GM11168 (cell line): Measurements from ENCODE around the gene PPP2R5B.

ENCODE experiments used
- in situ Hi-C: fragments of 300-500 bp; cut with MboI; formaldehyde crosslinking; loops from one replicate; pipeline ENCODE4 v1.12.0; 2022; ENCODE audit warnings: low sequenced_read_pairs; ENCODE audit not compliant: unreplicated experiment

The PPP2R5B gene

DNA sequence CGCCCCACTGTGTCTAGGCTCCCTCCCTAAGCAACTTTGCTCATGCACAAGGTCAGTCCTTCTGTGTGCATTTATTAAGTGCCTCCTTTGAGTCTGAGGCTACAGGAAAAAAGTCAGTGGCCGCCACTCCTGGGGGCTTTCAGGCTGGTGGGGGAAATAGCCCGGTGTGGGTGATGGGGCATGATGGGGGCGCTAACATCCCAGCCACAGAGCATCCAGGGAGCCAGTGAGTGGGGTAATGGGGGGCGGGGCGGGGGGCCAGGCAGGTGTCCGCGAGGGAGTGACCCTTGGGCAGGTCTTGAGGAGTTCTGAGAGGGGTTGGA lies 36.1 kb upstream of the PPP2R5B start:
- in situ Hi-C loops = no loop called here

DNA sequence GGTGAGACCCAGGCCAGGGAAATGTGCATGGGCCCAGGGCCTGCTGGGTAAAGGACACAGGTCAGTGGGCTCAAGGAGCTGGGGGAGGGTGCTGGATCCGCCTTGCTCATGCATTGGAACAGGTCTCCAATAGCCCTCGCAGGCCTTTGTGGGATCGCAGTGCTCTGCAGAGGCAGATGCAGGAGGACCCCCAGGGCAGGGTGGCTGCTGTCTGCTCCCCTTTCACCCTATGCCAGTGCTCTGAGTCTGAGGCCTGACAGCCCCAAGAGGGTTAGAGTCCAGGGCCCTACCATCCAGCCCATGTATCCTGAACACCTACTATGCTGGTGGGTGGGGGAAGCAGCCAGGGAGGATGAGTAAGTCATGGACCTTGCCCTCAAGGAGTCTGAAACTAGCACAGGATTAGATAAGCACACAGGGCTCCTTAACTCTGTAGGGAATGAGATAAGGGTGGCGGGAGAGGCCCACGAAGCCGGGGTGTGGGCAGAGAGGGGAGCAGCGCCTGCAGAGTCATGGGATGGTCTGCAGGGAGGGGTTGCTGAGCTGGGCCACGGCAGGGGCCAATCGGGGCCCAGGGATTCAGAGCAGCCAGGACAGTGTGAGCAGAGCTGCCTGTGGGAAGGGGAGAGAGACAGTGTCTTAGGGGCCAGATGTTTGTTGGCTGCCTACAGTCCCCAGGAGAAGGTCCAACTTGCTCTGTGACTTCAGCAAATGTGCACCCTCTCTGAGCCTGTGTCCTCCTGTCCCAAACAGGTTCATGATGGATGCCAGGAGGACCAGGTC lies 35.6 kb upstream of the PPP2R5B start:
- in situ Hi-C loops = no loop called here

DNA sequence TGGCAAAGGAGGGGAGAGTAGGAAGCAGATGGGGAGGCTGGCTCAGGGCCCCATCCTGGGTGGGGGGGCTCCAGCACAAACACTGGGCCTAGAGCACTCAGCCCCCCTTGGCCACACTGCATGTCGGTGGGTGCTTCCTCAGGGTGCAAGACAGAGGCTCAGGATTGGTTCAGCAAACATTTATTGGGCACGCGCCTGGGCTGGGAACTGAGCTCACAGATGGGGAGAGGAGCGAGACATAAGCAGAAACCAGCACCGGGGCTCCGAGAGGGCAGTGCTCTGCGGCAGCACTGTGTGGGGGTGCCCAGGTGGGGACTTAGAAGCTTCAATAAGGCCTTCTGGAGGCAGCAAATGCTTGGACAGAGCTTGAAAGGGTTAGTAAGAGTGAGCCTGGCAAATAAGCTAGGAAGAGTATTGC lies 34.0 kb upstream of the PPP2R5B start:
- in situ Hi-C loops = loop anchor here (5.0 kb wide), 1 partner anchor 43 kb away; no protein-coding TSS in a partner anchor

DNA sequence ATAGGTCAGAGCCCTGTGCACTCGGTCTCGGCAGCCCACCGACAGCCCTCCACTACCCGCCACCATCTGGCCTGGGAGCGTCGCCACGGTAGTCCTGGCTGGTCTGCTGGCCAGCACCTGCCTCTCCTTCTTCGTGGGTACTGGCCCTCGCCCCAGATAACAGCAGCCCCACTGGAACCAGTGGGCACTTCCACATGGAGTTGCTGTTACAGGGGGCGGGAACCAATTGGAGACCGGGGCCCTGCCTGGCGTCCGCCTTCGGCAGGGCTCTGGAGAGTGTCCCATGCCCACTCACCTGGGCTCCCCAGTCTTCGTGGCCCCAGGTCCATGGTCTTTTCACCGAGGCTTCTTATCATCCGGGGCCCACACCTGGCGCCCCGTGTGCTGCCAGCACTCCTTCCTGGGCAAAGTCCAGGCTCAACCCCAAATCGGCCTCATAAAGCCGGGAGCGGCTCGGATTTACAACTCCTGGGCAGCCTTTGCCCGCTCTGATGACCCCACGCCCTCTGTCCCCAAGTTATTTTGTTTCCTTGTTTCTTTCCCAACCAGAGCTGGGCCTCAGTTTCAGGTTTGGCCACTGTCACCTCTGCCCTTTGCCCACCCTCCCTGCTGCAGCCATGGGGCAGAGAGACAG lies 33.2 kb upstream of the PPP2R5B start:
- in situ Hi-C loops = loop anchor here (5.0 kb wide), 1 partner anchor 44 kb away; no protein-coding TSS in a partner anchor

DNA sequence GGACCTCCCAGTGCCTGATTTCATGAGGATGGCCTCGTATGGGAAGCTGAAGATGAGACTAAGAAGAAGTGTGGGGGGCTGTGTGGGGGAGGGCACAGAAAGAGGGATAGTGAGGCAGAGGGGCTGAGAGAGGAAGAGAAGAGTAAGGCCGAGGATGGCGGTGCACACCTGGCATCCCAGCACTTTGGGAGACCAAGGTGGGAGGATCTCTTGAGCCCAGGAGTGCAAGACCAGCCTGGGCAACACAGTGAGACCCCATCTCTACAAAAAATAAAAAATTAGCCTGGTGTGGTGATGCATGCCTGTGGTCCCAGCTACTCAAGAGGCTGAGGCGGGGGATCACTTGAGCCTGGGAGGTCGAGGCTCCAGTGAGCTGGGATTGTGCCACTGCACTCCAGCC lies 32.6 kb upstream of the PPP2R5B start:
- in situ Hi-C loops = loop anchor here (5.0 kb wide), 1 partner anchor 45 kb away; no protein-coding TSS in a partner anchor

DNA sequence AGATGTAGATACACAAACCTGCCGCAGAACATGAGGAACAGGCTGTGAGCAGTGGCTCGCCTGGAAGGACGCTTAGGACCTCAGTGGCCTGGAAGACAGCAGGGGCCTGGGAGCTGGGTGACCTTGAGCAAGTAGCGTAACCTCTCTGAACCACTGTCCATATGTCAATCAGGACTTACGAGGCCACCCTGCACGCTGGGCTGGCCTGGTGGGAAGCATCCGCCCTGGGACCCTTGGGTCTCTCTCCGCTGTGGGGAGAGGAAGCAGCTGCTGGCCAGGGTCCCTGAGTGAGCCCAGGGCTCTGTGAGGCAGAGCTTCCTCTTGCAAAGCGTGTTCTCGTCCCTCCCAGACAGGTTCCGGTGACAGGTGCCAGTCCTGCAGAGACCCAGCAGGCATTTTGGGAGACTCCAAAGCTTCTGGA lies 32.1 kb upstream of the PPP2R5B start:
- in situ Hi-C loops = loop anchor here (5.0 kb wide), 1 partner anchor 45 kb away; no protein-coding TSS in a partner anchor

DNA sequence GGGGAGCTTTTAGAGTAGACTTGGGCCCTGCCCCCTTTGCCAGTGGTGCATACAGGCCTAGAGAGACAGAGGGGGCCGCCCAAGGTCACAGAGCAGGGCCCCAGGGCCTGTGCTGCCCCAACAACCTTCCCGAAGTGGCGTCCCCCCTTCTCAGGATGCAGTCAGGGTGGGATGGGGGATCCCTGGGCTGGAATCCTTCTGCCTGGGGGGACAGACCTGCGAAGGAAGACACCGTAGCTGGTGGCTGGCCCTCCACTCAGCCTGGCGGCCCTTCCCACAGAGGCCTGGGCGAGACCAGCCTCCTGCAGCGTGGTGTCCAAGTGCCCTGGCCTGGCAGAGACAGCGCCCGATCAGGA lies 31.7 kb upstream of the PPP2R5B start:
- in situ Hi-C loops = loop anchor here (5.0 kb wide), 1 partner anchor 46 kb away; no protein-coding TSS in a partner anchor

DNA sequence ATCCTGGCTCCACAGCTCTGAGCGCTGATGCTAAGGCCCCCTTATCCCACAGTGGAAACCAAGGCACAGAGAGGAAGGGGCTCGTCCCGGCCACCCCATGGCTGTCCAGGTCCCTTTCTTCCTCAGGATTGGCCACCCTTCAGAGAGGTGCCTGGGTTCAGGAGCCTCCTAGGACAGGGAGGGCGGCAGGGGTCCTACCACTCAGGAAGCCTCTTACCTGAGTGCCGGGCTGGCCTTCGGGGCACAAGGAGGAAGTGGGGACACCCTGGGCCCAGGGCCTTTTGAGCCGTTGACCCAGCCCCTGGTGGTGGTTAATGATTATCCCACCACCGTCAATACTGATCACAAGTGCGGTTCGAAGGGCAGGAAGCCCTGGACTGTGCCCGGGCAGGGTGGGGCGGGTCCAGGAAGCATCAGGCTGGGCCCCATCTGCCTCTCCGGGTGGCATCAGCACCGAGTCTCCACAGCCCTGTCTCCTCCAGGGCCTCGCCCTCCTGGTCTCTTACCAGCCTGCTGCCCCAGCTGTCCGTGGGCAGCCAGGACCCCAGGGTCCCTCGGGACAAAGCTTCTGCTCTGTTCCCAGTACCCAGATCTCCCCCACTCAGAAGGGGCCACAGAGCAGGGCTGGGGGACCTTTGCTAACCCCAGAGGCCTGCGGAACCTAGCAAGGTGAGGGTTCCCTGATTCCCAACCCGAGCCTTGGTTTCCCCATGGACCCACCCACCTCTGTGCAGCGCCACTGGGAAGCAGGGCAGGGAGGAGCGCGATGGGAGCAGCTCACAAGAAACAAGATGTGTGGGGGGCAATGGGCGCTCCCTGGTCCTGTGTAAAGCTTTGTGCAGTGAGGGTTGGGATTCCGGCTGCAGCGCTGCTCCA lies 31.1 kb upstream of the PPP2R5B start:
- in situ Hi-C loops = loop anchor here (5.0 kb wide), 1 partner anchor 46 kb away; no protein-coding TSS in a partner anchor

DNA sequence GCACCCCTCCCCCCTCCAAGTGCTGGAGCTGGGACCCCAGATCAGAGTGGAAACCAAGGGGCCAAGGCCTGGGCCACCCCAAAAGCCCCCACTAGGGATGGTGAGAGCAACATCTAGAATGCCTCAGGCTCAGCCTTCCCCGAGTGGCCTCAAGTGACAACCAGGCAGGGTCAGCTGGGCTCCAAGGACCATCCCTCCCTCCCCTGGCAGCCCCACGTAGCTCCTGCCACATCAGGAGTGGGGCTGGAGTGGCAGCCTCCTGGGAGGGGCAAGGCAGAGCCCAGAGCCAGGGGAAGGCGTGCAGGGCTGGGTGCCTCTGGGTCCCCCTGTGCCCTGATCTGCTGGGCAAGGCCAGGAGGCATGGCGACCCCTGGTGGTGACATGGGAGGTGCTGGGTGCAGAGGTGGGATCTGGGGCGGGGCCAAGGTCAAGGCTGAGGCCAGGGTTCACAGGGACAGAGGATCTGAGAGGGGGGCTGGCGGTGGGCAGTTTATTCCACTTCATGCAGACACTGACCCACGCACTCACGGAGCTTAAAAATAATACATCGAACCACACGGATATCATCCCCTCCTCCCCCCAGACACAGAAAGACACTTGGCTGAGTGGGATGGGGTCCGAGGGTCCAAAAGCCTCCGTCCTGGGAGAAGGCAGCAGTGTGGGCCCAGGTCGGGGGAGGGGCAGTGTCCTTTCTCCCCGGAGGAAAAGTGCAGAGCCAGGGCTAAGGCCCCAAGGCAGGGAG lies 30.2 kb upstream of the PPP2R5B start:
- in situ Hi-C loops = loop anchor here (5.0 kb wide), 1 partner anchor 47 kb away; no protein-coding TSS in a partner anchor

DNA sequence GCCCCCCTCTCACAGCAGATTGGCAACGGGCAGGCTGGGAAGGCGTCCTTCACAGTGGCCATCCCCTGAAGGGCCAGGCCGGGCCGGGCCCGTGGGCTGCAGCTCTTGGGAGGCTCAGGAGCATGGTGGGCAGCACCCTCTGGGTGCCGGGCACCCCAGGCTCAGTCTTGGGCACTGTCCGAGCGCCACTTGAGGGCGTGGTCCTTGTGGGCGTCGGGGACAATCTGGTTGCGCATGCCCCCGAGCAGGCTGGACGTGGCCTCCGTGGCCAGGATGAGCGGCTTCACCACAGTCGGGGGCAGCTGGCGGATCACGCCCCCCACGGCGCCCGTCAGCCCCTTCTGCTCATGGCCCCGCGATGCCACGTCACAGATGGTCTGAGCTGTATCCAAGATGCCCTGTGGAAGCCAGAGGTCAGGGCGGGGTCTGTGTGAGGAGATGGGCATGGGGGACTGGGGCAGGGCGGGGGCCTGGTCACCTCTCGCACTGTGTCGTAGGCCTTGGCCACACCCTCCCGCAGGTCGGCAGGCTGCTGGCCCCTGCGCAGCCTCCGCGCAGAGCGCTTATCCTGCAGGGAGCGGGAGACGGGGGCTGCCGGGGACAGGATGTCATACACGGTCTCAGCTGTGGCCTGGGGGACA lies 29.6 kb upstream of the PPP2R5B start:
- in situ Hi-C loops = loop anchor here (5.0 kb wide), 1 partner anchor 48 kb away; no protein-coding TSS in a partner anchor

DNA sequence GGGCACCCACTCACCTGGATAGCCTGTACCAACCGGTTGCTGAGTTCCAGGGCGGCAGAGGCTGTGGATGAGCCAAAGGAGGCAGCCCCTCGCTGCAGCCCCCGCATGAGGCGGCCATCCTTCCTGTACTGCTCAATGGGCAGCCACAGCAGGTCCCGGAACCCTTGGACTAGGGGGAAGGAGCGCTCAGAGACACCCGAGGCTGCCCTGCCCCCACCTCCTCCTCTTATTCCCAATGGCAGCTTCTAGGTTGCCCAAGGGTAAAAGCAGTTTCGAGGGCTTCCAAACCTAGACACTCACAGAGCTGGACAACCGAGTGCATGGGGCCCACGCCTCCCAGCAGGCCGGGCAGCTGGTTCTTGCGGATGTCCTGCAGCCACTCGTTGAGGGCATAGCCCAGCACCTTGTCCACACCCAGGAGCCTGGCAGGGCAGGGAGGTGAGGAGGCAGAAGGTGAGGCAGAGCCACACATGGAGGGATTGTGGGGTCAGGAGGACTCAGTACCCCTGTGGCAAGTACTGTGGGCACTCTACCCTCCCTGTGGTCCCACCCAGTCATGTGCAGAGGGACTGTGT lies 28.0 kb upstream of the PPP2R5B start:
- in situ Hi-C loops = no loop called here

DNA sequence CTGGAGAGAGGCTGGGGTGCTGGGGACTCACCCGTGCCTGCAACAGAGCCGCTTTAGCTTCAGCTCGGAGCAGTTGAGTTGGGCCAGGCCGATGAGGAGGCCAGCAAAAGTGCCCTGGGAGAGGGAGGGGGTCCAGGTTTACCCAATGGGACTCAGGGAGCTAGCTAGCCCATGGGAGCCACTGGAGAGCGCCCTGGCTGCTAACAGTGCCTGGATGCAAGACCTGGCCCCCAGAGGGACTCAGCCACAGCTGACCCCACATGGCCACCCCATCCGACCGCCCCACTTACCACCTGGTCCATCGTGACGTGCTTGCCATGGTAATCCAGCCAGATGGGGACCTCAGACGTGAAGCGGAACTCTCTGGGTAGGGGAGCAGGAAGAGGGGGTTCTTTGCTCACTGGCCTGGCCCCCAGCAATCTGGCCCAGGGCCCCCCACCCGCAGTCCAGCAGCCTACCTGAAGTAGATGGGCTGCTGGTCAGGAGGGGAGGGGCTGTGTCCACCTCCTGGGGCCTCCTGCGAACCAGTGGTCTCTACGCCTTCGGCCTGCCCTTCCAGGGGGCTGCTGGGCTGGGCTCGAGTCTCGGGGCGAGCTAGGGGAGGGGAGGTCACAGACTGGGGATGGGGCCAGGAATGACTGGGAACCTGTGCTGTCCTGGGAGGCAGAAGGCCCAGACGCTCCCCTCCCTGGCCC lies 27.0 kb upstream of the PPP2R5B start:
- in situ Hi-C loops = no loop called here

DNA sequence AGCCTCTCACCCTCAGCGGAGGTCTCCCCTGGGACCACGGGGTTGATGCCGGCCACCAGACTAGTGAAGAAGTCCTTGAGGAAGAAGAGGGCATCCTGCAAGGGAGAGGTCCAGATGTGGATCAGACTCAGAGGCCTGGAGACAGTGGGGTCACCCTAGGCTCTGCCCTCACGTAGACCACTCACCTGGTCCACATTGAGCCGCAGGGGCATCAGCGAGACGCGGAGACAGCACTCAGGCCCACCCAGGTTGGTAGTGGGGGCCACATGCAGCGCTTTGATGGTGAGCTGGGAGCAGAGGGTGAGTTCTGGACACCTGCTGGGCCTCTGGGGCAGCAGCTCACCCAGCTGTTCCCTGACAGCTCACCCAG lies 26.4 kb upstream of the PPP2R5B start:
- in situ Hi-C loops = no loop called here

DNA sequence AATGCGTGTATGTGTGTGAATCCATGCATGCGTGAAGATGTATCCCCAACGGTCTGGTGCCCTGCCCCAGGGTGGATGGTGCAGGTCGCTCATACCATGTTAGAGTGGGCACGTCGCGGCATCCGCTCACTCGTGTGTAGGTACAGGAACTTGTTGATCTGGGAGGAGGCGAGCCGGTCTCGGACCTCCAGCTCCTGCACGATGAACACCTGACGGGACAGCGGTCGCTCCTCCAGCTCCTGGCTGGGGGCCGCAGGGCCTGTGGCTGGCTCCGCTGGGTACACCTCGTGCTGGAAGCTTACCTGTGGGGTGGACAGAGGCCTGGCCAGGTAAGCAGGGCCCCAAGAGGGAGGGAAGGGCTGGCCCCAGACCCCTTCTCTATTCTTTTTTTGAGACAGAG lies 25.9 kb upstream of the PPP2R5B start:
- in situ Hi-C loops = no loop called here

DNA sequence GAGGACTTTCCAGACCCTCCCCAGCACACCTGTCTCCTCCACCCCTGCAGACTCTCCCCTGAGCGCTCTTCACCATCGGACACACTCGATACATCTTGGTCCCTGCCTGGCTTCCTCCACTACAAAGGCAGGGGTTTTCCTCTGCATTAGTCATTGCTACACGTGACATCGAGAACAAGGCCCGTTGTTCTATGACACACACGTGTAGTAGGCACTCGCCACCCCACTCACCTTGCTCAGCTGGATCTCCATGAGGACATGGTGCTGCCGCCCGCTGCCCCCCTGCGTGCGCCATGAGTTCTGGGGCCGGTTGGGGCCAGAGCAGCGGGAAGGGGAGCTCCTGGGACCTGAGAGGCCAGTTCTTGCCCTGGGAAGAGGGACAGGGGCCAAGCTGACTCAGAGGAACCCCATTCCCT lies 24.2 kb upstream of the PPP2R5B start:
- in situ Hi-C loops = no loop called here

DNA sequence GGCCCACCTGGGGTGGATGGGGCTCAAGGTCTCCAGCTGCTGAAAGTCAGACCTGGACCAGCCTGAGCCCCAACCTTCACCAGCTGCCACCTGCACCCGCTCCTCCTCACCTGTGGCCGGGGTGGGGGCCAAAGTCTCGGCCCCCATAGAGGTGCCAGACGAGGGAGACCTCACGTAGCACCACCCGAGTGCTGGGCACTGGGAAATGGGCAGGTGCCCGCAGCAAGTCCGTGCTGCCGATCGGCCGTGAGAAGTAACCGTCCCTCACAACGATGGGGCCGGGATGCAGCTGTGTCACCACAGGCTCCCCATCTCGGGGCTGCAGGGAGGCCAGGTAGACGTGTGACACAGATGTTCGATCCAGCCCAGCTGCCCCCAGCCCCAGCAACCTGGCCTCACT lies 23.7 kb upstream of the PPP2R5B start:
- in situ Hi-C loops = no loop called here

DNA sequence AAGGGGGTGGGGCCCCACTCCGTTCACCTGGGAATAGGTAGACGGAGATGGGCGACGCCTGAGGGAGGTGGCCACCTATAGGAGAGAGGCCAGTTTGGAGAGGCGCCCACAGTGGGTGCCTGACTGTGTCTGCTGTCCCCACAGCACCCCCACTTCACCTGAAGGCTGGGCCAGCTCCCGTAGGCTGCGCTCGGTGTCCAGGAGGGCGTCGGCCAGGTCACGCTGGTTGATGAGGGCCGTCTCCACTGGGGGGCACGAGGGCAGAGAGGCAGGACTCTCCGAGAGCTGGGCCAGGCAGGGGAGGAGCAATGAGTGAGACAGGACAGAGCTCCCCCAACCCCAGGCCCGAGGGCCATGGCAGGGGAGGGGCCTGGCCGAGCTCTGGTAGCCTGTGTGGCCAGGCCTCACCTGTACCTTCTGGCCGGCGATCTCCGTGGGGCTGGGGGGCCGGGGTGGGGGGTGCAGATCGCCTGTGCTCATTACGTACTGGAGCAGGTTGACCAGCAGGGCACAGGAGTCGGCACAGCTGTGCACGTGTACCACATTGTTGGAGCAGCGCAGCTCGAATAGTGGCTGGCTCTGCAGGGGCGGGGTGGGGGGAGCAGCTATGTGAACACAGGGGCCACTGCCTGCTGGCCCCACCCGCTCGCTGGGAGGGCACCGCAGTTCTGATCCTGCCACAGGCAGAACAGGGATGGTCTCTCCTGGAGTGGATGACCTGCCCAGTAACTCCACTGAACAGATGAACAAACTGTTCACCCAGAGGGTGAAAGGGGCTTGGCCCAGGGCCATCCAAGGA lies 22.2 kb upstream of the PPP2R5B start:
- in situ Hi-C loops = no loop called here

DNA sequence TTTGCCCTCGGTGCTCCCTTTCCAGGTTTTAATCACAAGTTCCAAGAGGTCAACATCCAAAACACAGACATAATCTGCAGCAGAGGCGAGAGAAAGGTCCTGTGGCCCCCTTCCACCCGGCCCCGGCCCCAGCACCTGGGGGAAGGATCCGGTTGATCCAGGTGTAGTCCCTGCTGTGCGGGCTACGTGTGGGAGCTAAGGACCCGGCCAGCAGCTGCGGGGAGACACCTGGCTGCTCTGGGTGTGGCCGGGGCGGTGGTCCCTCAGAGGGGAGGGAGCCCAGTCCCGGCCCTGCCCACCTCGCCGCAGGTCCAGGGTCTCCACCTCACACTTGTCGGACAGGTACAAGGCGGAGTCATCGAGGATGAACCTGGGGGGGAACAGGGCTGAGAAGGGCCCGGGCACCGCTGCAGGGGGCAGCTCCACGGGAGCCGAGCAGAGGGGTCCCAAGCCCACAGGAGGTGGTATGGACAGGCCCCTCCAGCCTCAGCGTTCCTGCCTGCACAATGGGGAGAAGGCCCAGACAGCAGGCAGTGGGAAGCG lies 21.1 kb upstream of the PPP2R5B start:
- in situ Hi-C loops = no loop called here
